ENCODE results near the gene C15orf62.

Gene C15orf62

GRCh38 chr15:40769274-40770146, at the start of gene C15orf62:
C15orf62 (plus strand) TSS chr15:40769980; CDS start chr15:40770496, 516 bp downstream.
- TF ChIP-seq, protein P1, sequence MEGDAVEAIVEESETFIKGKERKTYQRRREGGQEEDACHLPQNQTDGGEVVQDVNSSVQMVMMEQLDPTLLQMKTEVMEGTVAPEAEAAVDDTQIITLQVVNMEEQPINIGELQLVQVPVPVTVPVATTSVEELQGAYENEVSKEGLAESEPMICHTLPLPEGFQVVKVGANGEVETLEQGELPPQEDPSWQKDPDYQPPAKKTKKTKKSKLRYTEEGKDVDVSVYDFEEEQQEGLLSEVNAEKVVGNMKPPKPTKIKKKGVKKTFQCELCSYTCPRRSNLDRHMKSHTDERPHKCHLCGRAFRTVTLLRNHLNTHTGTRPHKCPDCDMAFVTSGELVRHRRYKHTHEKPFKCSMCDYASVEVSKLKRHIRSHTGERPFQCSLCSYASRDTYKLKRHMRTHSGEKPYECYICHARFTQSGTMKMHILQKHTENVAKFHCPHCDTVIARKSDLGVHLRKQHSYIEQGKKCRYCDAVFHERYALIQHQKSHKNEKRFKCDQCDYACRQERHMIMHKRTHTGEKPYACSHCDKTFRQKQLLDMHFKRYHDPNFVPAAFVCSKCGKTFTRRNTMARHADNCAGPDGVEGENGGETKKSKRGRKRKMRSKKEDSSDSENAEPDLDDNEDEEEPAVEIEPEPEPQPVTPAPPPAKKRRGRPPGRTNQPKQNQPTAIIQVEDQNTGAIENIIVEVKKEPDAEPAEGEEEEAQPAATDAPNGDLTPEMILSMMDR (IDR thresholded peaks at IDR 0.05; ENCODE audit: control extremely low read depth, extremely low read depth, low read depth, missing control alignments): no peak
- CTCF ChIA-PET: interaction anchor here (0.8 to 5.7 kb wide), 8 partner anchors 9 to 124 kb away, joined by 3 to 45 read pairs (median 3); partner anchors contain the start of gene VPS18
- DNase-seq (ENCODE audit: extremely low spot score): peak; percentile 71
- POLR2A ChIA-PET: interaction anchor here (1.0 kb wide), 1 partner anchor 74 kb away, joined by 3 read pairs; the partner anchor contains the start of gene RAD51

GRCh38 chr15:40721701-40722100, 48.1 kb upstream of the C15orf62 start:
- no peak for DNase-seq (ENCODE audit: extremely low spot score)
- POLR2A ChIA-PET: no interaction called here
- TF ChIP-seq, protein P1 (IDR thresholded peaks at IDR 0.05; ENCODE audit: control extremely low read depth, extremely low read depth, low read depth, missing control alignments): no peak
- CTCF ChIA-PET: no interaction called here

DNA sequence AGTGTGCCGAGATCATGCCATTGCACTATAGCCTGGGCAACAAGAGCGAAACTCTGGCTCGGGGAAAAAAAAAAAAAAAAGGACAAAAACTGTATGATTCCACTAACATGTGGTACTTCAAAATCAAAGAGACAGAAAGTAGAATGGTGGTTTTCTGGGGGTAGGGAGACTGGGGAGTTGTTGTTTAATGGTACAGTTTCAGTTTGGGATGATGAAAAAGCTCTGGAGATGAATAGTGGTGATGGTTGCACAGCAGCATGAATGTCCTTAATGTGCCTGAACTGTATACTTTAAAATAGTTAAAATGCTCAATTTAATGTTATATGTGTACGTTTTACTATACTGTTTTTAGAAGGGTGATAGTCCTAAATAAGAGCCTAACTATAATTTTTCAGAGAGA, 47.4 kb upstream of the C15orf62 start:
- TF ChIP-seq, protein P1 (IDR thresholded peaks at IDR 0.05; ENCODE audit: control extremely low read depth, extremely low read depth, low read depth, missing control alignments): no peak
- DNase-seq (ENCODE audit: extremely low spot score): no peak
- POLR2A ChIA-PET: no interaction called here
- CTCF ChIA-PET: interaction anchor here (1.3 to 2.4 kb wide), 2 partner anchors 25 to 60 kb away, joined by 3 to 7 read pairs; no protein-coding TSS in a partner anchor

GRCh38 chr15:40722934-40723333, 46.8 kb upstream of the C15orf62 start:
- TF ChIP-seq, protein P1 (IDR thresholded peaks at IDR 0.05; ENCODE audit: control extremely low read depth, extremely low read depth, low read depth, missing control alignments): no peak
- POLR2A ChIA-PET: interaction anchor here (0.6 kb wide), 1 partner anchor 397 kb away, joined by 5 read pairs; no protein-coding TSS in a partner anchor
- CTCF ChIA-PET: interaction anchor here (1.3 to 2.4 kb wide), 2 partner anchors 25 to 60 kb away, joined by 3 to 7 read pairs; no protein-coding TSS in a partner anchor
- DNase-seq (ENCODE audit: extremely low spot score): no peak

GRCh38 chr15:40723919-40724318, 45.9 kb upstream of the C15orf62 start:
- DNase-seq (ENCODE audit: extremely low spot score): no peak
- TF ChIP-seq, protein P1 (IDR thresholded peaks at IDR 0.05; ENCODE audit: control extremely low read depth, extremely low read depth, low read depth, missing control alignments): no peak
- ChIA-PET CTCF (interaction anchor here (0.8 to 2.4 kb wide), 4 partner anchors 16 to 59 kb away, joined by 3 to 7 read pairs (median 5); no protein-coding TSS in a partner anchor), POLR2A (interaction anchor here (0.5 kb wide), 1 partner anchor 134 kb away, joined by 3 read pairs; no protein-coding TSS in a partner anchor)

GRCh38 chr15:40731034-40731433, 38.7 kb upstream of the C15orf62 start:
- POLR2A ChIA-PET: no interaction called here
- TF ChIP-seq, protein P1 (IDR thresholded peaks at IDR 0.05; ENCODE audit: control extremely low read depth, extremely low read depth, low read depth, missing control alignments): no peak

More at GRCh38 chr15:40731034-40731433, 38.7 kb upstream of the C15orf62 start:
- CTCF ChIA-PET: interaction anchor here (1.1 to 5.9 kb wide), 5 partner anchors 9 to 212 kb away, joined by 3 to 32 read pairs (median 3); partner anchors contain the start of gene VPS18
- DNase-seq (ENCODE audit: extremely low spot score): no peak
